Stimulated activated CD4-positive, alpha-beta T cell treated with anti-CD3 and anti-CD28 coated beads, TNF-alpha, amount 100 ng/mL, for 4 hours (primary cell): ENCODE data around the gene SLC25A22.

Source experiments
- DNase-seq, 3 experiments: peaks; one replicate each; pipeline ENCODE4 v3.0.0-alpha.2; 2020; ENCODE audit warnings: low read depth in 3 of 3

SLC25A22 gene

GRCh38 chr11:803770-804598, 5.9 kb upstream of the SLC25A22 start:
- DNase-seq, result no peak

- no peak for DNase-seq
Measured at GRCh38 chr11:803467-803742, 5.3 kb upstream of the SLC25A22 start.

GRCh38 chr11:802693-803466, 4.8 kb upstream of the SLC25A22 start:
- no peak for DNase-seq

DNA sequence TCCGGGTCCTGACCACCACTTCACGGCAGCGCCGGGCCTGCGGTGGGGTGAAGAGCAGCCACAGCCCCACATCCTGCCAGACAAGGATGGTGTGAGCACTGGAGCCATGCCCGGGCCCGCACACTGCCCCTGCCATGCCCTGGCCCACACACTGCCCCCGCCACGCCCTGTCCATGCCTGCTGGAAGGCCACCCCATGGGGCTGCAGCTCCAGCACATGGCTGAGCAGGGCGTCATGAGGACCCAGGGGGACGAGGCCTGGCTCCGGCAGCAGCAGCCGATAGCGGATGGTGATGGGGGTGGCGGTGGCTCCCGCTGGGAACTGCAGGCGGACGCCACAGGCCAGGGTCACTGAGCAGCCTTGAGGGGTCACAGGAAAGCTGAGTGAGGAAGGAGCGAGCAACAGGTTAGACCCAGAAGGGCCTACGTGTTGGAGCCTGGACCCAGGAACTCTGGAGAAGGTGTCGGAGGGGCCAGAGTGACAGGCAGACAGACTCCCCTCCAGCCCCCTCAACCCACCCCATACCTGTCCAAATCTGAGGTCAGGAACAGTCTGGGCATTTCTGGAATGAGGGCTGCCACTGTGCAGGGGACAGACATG, 4.0 kb upstream of the SLC25A22 start:
- DNase-seq, result no peak

DNA sequence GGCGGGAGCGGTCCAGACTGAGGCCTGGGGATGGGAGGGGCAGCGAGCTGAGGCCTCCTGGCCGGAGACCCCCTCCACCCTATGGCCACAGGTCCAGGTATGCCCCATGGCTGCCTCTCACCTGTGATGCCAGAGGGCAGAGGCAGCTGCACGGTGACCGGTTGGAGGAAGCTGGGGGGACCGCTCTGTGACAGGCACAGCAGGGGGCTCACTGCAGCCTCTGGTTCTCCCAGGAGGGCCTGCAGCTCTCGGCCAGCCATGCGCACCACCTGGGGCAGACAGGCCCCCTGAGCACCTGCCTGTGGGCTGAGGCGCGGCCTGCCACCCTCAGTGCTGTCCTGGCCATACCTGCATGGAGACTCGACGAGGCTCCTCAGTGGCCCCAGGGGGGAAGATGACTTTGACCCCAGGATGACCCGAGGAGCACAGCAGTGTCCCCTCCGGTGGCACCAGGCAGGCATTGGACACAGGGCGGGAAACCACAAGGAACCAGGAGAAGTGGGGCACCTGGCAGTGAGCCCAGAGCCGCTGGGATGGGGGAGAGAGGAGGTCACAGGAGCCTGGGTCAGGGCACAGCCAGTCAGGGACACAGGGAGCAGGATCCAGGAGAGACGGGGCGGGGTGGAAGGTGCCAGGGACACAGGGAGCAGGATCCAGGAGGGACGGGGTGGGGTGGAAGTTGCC, 3.2 kb upstream of the SLC25A22 start:
- no peak for DNase-seq

DNA sequence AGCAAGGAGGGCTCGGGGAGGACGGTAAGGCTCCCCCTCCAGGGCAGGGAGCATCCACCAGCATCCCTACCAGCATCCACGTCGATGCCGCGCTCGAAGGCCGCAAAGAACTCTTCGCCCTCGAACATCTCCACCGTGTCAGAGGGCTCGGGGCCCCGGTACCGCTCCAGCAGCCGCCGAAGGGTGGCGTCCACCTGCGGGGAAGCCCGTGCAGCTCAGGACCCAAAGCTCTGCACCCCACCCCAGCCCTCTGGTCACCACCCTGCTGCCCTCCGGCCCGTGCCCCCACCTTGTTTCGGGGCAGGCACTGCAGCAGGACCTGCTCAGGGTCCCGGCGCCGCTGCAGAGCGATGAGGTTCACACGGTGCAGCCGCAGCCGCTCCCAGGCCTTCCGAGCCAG, 2.4 kb upstream of the SLC25A22 start:
- no peak for DNase-seq

- DNase-seq, result no peak
Measured at GRCh38 chr11:799641-800316, 1.7 kb upstream of the SLC25A22 start.

DNA sequence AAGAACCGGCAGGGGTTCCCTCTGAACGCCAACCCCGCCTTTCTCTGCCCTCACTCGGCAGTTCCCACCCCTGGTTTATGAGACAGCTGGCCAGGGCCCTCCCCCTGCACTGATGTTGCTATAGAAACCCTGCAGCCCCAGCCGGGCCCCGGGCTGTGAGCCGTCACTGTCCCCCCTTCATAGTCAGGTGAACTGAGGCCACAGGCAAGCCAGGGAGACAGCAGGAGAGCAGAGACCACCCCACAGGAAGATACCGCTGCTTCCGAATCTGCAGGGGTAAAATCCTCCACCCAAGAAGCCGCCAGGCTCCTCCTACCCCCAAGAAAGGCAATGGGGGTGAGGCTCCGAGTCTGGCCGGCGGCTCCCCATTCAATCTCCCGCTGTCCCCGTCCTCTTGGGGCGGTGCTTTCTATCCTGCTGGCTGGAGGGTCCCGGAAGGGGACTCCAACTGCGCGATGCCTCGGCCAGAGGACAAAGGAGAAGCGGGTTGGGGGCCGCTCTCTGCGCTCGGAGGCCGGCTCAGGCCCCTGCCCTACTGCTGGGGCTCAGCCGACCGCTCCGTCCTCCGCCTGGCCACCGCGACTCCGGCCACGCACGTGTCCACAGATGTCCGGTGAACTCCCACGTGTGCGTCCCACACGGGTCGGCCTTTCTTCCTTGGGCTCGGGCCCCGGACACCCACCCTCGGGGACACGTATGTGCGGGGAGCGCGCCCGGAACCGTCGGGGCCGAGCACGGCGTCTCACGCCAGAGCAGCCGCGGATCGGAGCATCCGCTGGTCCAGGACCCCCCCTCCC, 587 bp downstream of the SLC25A22 start:
- peak; percentile 34 to 51 (median 42) for DNase-seq

DNA sequence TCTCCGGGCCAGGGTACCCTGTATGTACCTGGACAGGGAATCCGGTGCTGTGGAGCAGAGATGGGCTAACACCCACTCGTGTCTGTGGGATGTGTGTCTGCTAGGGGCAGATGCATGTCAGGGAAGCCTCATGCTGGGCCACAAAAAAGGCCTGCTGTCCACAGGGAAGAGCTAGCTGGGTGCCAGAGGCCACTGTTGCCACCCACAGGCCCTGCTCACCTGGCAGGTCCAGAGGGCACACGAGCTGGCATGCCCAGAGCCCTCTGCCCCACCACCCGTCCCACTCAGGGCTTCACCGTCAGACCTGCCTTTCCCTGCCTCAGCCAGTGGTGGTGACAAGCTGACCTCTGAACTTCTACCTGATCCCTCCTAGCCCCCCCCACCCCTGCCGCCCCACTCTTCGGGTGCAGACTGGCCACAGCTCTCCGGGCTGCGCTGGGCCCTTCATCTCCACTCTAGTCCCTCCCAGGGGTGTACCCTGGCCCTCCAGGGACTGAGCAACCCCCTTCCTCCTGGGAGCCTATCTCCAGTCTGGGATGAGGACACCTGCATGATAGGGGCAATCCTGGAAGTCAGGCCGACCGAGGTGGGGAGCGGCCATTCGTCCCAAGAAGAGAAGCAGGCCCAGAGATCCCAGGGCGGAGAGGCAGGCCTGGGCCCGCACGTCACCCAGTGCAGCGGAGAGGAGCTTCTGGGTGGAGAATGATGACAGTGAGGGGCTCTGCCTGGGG, 1.4 kb downstream of the SLC25A22 start:
- no peak for DNase-seq

- DNase-seq, result peak; percentile 66 to 75 (median 69)
Measured at GRCh38 chr11:795634-796564, 2.2 kb downstream of the SLC25A22 start.

DNA sequence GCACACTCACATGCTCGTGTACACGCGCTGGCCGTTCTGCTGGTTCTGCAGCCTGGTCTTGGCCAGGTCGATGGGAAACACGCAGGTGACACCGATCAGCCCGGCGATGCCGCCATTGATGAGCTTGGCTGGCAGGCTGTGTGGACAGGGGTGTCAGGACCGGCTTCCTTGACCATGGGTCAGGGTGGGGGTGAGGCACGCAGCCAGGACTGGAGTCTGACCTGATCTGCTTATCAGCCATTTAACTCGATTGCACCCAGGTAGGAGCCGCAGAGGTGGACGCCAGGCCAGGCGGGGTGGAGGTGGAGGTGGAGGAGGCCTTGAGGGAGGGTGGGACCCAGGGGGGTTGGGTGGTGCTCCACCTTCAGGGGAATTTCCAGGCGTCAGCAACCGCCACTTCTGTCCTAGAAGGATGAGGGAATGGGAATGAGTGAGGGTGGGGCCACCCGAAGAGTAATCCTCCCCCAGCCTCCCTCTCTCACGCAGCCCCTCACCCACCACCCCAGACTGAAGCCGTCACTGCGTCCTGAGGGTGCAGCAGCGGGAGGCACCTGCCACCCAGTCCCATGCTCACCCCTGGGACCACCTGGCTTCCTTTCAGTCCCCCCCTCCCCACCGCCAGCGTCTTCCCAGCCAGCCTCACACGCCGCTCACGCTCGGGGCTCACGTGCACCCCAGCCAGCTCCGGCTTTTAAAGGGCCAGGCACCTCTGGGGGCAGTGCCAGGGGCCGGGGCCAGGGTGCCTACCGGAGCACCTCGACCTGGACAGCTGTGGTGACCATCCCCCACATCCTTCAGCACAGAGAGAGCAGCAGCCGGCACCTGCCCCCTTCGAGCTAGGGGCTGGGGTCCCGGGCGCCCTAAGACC, 3.1 kb downstream of the SLC25A22 start:
- DNase-seq, result no peak

- no peak for DNase-seq
Measured at GRCh38 chr11:794013-794765, 3.9 kb downstream of the SLC25A22 start.

GRCh38 chr11:793556-793955, 4.5 kb downstream of the SLC25A22 start:
- no peak for DNase-seq

DNA sequence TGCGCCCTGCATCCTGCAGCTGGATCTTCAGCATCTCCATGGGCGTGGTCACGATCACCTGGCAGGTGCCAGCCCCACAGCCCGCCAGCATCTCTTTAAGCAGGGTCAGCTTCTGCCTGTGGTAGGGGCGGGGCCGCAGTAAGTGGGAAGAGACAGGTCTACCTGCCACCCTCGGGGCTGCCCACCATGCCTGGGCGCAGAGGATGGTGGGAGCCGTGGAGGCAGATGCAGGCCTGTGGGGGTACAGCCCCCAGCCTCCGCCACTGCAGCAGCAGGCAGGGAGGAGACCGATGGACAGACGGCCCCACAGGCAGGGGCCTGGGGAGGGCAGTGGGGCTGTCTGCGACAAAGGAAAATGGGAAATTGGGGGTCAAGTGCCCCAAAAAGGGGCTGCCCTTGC, 5.2 kb downstream of the SLC25A22 start:
- no peak for DNase-seq

- DNase-seq, result no peak
Measured at GRCh38 chr11:792535-792821, 5.6 kb downstream of the SLC25A22 start.

GRCh38 chr11:791658-792534, 6.2 kb downstream of the SLC25A22 start:
- DNase-seq, result no peak
